ENCODE measurements around the gene POLRMT. TPM values are rescaled to one million over a fixed set of nuclear protein-coding genes. Genes with fewer than 3 reads are reported as not detected.
A peak's percentile ranks its signal among the peaks of the same experiment; 100 is the strongest.
"Not testable (repeated sequence)": the region's sequence is repeated elsewhere in the genome, so short reads cannot be mapped to it uniquely, and the experiment has no call there.

The POLRMT gene
- total RNA-seq, 1 experiment from 2014 or later: 100 TPM

GRCh38 chr19:629961-630714 is 3.2 kb downstream of the POLRMT start:
- no peak for DNase-seq (ENCODE audit: low spot score)
- ChIA-PET CTCF (no interaction called here), POLR2A (ENCODE audit: low non-redundant PET) (no interaction called here)
- intact Hi-C loops (cut with micrococcal nuclease; ENCODE audit: unreplicated experiment): loop anchor here (5.0 kb wide), 1 partner anchor 43 kb away; the partner anchor contains the start of gene HCN2
- no TSS peak for BruUV-seq (replicated peaks)
- Histone ChIP-seq H3K27ac (ENCODE audit: low read depth, low read length, poor library complexity, severe bottlenecking) (no peak overlapping the region), H3K36me3 (ENCODE audit: insufficient read depth, low read length, poor library complexity, severe bottlenecking) (peaks cover 33% of the 10 kb centered on the region), H3K4me1 (ENCODE audit: insufficient read depth, low read length, poor library complexity, severe bottlenecking) (no peaks in the 10 kb centered on the region), H3K27me3 (replicated peaks; ENCODE audit: insufficient read depth, low read depth, low read length, poor library complexity) (no peaks in the 10 kb centered on the region), H3K9me3 (ENCODE audit: low read depth, low read length, poor library complexity, severe bottlenecking) (no peaks in the 10 kb centered on the region), H3K4me3 (ENCODE audit: low read depth, low read length, poor library complexity, severe bottlenecking) (no peak overlapping the region)
- TF ChIP-seq, protein P1, sequence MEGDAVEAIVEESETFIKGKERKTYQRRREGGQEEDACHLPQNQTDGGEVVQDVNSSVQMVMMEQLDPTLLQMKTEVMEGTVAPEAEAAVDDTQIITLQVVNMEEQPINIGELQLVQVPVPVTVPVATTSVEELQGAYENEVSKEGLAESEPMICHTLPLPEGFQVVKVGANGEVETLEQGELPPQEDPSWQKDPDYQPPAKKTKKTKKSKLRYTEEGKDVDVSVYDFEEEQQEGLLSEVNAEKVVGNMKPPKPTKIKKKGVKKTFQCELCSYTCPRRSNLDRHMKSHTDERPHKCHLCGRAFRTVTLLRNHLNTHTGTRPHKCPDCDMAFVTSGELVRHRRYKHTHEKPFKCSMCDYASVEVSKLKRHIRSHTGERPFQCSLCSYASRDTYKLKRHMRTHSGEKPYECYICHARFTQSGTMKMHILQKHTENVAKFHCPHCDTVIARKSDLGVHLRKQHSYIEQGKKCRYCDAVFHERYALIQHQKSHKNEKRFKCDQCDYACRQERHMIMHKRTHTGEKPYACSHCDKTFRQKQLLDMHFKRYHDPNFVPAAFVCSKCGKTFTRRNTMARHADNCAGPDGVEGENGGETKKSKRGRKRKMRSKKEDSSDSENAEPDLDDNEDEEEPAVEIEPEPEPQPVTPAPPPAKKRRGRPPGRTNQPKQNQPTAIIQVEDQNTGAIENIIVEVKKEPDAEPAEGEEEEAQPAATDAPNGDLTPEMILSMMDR (conservative IDR thresholded peaks at IDR 0.05; ENCODE audit: low read depth, low read length): no peak
- TF ChIP-seq EZH2 (IDR thresholded peaks at IDR 0.05; ENCODE audit: borderline replicate concordance, low read depth, low read length, poor library complexity, severe bottlenecking): no peak

DNA sequence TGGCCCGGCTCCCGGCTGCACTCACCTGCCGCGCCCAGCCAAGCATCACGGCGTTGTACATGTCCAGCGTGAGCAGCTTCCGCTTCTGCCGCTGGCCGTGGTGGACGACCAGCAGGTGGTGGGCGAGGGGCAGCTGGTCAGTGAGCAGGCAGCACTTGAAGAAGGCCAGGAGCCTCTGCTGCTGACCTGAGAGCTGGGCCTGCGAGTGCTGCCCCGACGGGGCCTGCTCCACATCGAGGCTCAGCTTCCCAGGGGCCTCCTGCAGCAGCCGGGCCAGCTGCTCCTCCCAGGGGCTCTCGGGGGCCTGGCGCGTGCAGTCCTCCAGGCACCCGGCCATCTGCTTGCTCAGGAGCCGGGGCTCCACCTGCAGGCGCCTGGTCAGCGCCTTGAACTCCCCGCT is 3.8 kb downstream of the POLRMT start:
- CTCF ChIA-PET; POLR2A ChIA-PET (ENCODE audit: low non-redundant PET); BruUV-seq (replicated peaks); H3K27me3 ChIP-seq (replicated peaks; ENCODE audit: insufficient read depth, low read depth, low read length, poor library complexity); DNase-seq (ENCODE audit: low spot score); H3K9me3 ChIP-seq (ENCODE audit: low read depth, low read length, poor library complexity, severe bottlenecking); H3K4me1 ChIP-seq (ENCODE audit: insufficient read depth, low read length, poor library complexity, severe bottlenecking); H3K27ac ChIP-seq (ENCODE audit: low read depth, low read length, poor library complexity, severe bottlenecking); H3K4me3 ChIP-seq (ENCODE audit: low read depth, low read length, poor library complexity, severe bottlenecking): not testable (repeated sequence)
- intact Hi-C loops (cut with micrococcal nuclease; ENCODE audit: unreplicated experiment): loop anchor here (5.0 kb wide), 1 partner anchor 42 kb away; the partner anchor contains the start of gene HCN2
- H3K36me3 ChIP-seq (ENCODE audit: insufficient read depth, low read length, poor library complexity, severe bottlenecking): peaks cover 38% of the 10 kb centered on the region

GRCh38 chr19:628168-628567 is 5.2 kb downstream of the POLRMT start:
- Histone ChIP-seq H3K4me1 (ENCODE audit: insufficient read depth, low read length, poor library complexity, severe bottlenecking) (no peaks in the 10 kb centered on the region), H3K9me3 (ENCODE audit: low read depth, low read length, poor library complexity, severe bottlenecking) (no peaks in the 10 kb centered on the region), H3K4me3 (ENCODE audit: low read depth, low read length, poor library complexity, severe bottlenecking) (no peak overlapping the region), H3K27ac (ENCODE audit: low read depth, low read length, poor library complexity, severe bottlenecking) (no peak overlapping the region), H3K36me3 (ENCODE audit: insufficient read depth, low read length, poor library complexity, severe bottlenecking) (peaks cover 45% of the 10 kb centered on the region), H3K27me3 (replicated peaks; ENCODE audit: insufficient read depth, low read depth, low read length, poor library complexity) (no peaks in the 10 kb centered on the region)
- intact Hi-C loops (cut with micrococcal nuclease; ENCODE audit: unreplicated experiment): loop anchor here (5.0 kb wide), 1 partner anchor 41 kb away; the partner anchor contains the start of gene HCN2
- DNase-seq (ENCODE audit: low spot score): peak; percentile 40
- ChIA-PET POLR2A (ENCODE audit: low non-redundant PET) (no interaction called here), CTCF (no interaction called here)
- TF ChIP-seq, protein P1 (conservative IDR thresholded peaks at IDR 0.05; ENCODE audit: low read depth, low read length): peak; percentile 77
- no peak for TF ChIP-seq EZH2 (IDR thresholded peaks at IDR 0.05; ENCODE audit: borderline replicate concordance, low read depth, low read length, poor library complexity, severe bottlenecking)
- BruUV-seq (replicated peaks): no TSS peak

DNA sequence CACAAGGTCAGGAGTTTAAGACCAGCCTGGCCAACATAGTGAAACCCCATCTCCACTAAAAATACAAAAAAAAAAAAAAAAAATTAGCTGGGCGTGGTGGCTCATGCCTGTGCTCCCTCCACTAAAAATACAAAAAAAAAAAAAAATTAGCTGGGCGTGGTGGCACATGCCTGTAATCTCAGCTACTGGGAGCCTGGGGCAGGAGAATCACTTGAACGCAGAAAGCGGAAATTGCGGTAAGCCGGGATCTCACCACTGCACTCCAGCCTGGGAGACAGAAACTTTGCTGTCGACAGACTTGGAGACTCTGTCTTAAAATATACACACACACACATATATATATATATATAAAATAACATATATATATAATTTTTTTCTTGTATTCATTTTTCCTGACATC is 6.8 kb downstream of the POLRMT start:
- H3K4me3 ChIP-seq (ENCODE audit: low read depth, low read length, poor library complexity, severe bottlenecking); BruUV-seq (replicated peaks): not testable (repeated sequence)
- CTCF ChIA-PET: interaction anchor here (1.0 kb wide), 1 partner anchor 14 kb away, joined by 8 read pairs; no protein-coding TSS in a partner anchor

More for the DNA sequence above, 6.8 kb downstream of the POLRMT start:
- H3K36me3 ChIP-seq (ENCODE audit: insufficient read depth, low read length, poor library complexity, severe bottlenecking): peaks cover 47% of the 10 kb centered on the region
- H3K4me1 ChIP-seq (ENCODE audit: insufficient read depth, low read length, poor library complexity, severe bottlenecking); H3K27ac ChIP-seq (ENCODE audit: low read depth, low read length, poor library complexity, severe bottlenecking); H3K9me3 ChIP-seq (ENCODE audit: low read depth, low read length, poor library complexity, severe bottlenecking); POLR2A ChIA-PET (ENCODE audit: low non-redundant PET); DNase-seq (ENCODE audit: low spot score); H3K27me3 ChIP-seq (replicated peaks; ENCODE audit: insufficient read depth, low read depth, low read length, poor library complexity): not testable (repeated sequence)
- intact Hi-C loops (cut with micrococcal nuclease; ENCODE audit: unreplicated experiment): loop anchor here (5.0 kb wide), 1 partner anchor 39 kb away; the partner anchor contains the start of gene HCN2
